Measurements from ENCODE around the gene MYCBP2.
A peak's percentile ranks its signal among the peaks of the same experiment; 100 is the strongest.
"Not testable (repeated sequence)": the region's sequence is repeated elsewhere in the genome, so short reads cannot be mapped to it uniquely, and the experiment has no call there.

MYCBP2 gene

DNA sequence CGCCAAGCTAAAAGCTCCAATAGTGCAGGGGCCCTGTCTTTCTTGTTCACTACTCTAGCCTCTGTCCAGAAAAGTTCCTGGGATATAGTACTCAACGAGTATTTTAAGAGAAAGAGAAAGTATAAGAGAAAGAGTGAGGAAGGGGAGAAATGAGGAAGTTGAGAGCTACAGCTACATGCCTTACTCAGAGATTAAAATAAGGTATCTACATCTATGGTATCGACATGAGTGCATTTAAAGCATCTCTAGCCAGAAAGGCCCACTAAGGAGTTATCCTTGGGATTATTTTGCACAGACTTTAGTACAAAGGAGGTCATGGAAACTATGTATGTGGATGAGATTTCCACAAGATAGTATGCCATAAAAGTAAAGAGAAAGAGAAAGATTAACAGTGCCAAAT, 28.5 kb downstream of the MYCBP2 start:
- peak in 1 of 2 donors; percentile 31 for DNase-seq

- DNase-seq, result no peak
Observed at GRCh38 chr13:77291774-77292173, 35.1 kb downstream of the MYCBP2 start.

DNA sequence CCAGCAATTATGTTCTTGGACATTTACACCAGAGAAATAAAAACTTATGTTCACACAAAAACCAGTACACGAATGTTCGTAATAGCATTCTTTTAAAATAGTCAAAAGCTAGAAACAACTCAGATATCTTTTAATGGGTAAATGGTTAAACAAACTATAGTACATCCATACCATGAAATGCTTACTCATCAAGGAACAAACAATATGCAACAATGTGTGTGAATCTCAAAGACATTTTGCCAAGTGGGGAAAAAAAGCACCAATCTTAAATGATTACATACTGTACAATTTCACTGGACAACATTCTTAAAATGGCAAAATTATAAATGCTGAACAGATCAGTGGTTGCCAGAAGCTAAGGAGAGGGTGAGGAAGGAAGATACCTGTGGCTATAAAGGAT, 36.6 kb downstream of the MYCBP2 start:
- DNase-seq, result no peak

DNA sequence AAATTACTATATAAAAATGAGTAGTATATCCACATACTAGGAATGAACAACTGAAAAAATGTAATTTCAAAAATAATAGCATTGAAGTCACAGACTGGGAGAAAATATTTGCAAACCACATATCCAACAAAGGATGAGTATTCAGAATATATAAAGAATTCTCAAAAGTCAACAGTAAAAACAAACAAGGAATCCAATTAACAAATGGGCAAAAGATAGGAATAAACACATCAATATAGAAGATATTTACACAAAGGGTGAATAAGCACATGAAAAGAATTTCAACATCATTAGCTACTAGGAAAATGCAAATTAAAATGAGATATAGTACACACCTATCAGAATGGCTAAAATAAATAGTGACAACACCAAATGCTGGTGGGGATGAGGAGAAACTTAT, 37.0 kb downstream of the MYCBP2 start:
- no peak for DNase-seq

DNA sequence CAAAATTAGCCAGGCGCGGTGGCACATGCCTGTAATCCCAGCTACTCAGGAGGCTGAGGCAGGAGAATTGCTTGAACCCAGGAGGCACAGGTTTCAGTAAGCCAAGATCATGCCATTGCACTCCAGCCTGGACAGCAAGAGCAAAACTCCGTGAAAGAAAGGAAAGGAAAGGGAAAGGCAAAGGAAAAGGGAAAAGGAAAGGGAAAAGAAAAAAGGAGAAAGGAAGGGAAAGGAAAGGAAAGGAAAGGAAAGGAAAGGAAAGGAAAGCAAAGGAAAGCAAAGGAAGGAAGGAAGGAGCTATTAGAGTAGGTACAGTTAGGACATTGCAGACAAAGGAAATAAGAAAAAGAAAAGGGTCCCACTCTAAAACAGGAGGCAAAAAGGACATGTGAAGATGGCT, 41.3 kb downstream of the MYCBP2 start:
- not testable (repeated sequence) for DNase-seq

- DNase-seq, result no peak
Observed at GRCh38 chr13:77285098-77285497, 41.8 kb downstream of the MYCBP2 start.

DNA sequence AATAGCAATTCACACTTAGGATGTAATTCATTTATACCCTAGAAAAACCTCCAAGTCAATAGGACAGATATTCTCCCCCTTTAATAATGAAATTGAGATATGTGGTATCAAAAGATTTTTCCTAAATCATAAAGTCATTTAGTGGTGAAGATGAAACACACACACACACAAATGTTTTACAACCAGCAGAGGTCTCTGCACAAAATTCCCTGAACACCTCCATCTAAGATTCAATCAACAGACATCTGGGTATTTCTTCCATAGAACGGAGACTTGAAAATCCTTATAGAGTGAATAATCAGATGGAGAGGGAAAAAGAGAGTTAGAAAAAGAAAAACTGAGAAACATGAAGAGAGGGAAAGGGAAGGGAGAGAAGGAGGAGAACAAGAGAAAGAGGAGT, 52.8 kb downstream of the MYCBP2 start:
- DNase-seq, result no peak

DNA sequence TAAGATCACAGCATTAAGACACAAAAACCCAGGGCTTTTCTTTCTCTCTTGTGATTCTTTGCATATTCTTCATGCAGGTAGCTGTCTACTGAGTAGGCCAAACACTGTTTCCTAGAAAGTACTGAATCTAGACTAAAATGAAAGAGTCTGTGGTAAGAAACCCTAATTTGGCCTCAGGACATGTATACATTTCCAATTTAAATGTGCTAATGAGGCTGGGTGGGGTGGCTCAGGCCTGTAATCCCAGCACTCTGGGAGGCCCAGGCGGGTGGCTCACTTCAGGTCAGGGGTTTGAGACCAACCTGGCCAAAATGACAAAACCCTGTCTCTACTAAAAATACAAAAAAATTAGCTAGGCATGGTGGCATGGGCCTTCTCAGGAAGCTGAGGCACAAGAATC, 57.8 kb downstream of the MYCBP2 start:
- DNase-seq, result no peak

DNA sequence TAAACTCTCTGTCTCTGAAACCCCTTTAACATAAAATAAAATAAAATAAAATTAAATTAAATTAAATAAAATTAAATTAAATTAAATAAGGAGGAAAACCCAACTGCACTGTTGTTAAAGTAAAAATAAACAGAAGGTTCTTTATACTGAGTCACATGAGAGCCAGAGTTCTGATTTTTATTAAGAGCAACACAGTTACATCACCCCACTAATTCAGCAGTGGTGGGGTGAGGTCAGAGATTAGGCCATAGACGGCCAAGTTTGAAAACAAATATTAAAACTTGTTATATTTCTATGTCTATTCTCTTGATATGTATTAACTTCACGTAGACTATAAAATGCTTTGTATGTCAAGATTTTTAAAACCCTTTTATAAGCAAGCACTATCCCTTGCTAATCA, 59.5 kb downstream of the MYCBP2 start:
- peak; percentile 2 to 8 for DNase-seq

DNA sequence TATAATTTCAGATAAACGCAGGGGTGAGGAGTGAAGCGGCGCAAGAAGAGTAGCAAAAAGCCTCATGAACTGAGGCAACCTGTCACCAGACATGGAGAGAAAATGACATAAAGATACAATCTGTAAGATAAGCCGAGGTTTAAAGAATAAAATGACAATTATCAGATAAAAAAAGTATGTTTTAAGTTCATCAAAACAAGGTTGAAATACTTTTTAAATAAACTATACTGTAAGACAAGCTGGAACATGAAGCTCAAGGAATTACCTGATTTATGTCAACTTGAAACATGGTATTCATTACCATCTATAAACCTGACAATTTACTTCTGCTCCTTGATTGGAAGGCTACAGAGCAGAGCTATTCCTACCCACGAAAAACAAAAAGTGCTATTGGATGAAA, 61.6 kb downstream of the MYCBP2 start:
- no peak for DNase-seq

DNA sequence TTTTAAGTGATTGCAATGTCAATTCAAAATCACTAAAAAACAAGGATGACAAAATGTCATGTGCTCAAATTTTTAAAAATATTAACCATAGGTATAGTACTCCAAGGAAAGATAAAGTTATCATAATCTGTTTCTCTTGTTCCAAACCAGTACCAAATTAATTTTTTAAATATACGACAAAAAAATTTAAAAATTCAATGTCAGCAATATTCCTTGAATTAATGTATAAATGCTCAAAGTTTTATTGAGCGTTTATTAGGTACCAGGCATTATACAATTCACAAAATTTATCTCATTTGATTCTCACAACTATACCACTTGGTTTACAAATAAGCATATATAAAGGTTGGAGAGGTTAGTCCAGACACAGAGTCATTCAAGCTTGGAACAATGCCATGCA, 64.7 kb downstream of the MYCBP2 start:
- no peak for DNase-seq

DNA sequence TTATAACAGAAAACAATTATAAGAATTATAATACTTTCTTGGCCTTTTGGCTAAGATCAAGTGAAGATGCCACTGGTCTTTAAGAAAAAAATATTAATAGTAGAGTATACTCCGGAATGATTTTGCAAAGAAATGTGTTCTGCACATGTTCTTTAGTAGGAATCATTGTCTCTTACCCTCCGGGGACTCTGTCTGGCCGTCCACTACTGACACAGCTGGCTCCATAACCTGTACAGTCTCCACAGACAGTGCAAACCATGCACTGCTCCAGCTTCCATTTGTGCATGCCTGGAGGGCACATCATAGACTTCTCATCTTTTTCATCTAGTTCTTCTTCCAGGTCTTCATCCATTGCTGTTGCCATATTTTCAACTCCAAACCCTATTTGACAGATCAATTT, 75.9 kb downstream of the MYCBP2 start:
- no peak for DNase-seq

DNA sequence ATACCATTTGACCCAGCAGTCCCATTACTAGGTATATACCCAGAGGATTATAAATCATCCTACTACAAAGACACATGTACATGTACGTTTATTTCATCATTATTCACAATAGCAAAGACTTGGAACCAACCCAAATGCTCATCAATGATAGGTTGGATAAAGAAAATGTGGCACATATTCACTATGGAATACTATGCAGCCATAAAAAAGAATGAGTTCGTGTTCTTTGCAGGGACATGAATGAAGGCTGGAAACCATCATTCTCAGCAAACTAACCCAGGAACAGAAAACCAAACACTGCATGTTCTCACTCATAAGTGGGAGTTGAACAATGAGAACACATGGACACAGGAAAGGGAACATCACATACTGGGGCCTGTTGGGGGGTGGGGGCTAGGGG, 81.7 kb downstream of the MYCBP2 start:
- not testable (repeated sequence) for DNase-seq

- no peak for DNase-seq
Observed at GRCh38 chr13:77239312-77239711, 87.6 kb downstream of the MYCBP2 start.

DNA sequence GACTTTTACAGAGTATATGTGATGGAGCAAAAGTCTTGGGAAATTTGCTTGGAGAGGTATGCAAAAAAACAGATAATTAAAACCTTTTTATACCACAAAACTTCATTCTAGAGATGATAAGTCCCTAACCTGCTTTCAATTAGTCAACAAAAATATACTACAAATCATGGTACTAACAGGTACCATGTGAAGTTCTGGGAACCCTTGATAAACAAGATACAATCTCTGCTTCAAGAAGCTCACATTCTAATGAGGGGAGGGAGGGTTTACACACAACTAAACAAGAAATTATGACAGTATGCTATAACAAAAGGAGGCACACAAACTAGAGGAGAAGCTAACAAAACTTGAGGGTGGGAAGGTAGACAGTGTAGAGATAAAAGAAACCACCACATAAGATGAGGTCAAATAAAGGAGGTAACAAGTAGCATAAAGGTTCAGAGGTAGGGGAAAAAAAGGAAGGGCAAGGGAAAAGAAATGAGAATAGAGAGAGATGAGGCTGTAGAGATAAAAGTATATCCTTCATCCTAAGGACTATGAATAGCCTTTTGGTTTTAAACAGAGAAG, 91.4 kb downstream of the MYCBP2 start:
- DNase-seq, result no peak

GRCh38 chr13:77233159-77233558, 93.7 kb downstream of the MYCBP2 start:
- no peak for DNase-seq

GRCh38 chr13:77230560-77230959, 96.3 kb downstream of the MYCBP2 start:
- DNase-seq, result no peak

DNA sequence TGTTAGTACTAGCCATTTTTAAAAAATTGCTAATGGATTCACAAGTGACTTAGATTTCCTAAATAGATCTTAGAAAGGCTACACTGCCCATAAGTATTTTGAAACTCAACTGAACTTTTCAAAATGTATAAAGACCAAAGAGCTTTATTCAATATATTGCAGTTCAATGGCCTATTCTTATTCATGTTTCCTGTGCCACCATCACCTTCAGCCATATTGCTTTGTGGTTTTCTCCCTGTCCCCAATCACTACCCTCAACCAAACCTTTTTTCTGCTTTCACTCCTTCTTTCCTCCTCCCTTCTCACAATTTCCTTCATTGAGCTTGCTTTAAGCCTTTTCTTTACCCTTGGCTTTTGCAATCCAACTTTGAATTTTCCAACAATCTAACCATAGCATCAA, 100.9 kb downstream of the MYCBP2 start:
- DNase-seq, result no peak

- DNase-seq, result no peak
Observed at GRCh38 chr13:77222909-77223308, 104.0 kb downstream of the MYCBP2 start.

GRCh38 chr13:77222000-77222690, 104.7 kb downstream of the MYCBP2 start:
- DNase-seq, result no peak

DNA sequence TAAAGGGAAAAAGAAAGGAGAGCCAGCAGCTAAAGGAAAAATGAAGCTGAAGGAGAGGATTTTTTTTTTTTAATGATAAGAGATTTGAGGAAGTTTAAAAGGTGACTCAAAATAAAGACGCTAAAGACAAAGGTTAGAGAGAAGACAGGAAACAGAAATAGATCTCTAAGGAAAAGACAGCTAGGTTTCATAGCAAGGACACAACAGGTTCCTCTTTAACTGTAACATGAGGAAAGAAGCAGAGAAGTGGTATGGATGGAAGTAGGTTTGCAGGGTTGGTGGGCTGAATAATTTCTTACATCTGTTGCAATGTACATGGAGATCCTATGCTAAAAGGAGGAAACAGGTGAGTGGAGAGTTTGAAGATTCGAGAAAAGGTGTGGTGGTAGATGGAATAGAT, 107.5 kb downstream of the MYCBP2 start:
- DNase-seq, result no peak

GRCh38 chr13:77218274-77218673, 108.6 kb downstream of the MYCBP2 start:
- DNase-seq, result no peak

- DNase-seq, result no peak
Observed at GRCh38 chr13:77215543-77215942, 111.4 kb downstream of the MYCBP2 start.

DNA sequence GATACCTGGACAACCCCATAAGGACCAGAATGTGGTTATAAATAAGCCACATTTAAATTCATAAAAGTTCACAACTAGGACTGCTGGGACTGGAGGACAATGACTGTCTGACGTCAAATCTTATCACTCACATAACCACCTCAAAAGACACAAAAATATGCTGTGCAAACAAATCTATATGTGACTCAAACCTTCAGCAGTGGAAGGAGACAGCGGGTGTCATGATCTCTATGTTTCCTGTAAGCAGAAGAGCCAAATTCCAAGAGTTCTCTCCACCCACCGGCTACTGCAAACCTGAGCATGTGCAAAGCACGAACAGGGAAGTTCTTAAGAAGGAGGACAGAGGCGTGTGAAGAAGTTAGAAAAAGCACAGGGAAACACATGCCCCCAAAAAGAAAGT, 113.2 kb downstream of the MYCBP2 start:
- no peak for DNase-seq

DNA sequence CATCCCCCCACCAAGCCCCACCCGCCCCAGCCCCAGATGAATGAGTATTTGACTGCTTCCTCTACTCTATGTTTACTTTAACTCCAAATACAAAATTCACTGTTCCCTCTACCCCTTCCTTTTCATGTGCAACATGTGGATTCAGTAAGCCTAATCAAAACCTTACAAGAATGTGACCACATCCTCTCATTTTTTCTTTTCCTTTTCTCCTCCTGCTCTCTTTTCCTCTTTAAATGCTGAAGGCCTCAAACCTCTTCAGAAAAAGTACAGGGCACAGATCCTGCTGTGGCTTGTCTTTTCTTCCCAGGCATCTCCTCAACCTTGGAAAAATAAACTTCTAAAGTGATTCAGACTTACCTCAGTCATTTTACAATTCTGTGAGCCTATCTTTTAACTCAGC, 119.0 kb downstream of the MYCBP2 start:
- DNase-seq, result no peak
